H9 (cell line): Measurements from ENCODE around the gene ETNPPL. TPM values are rescaled to one million over a fixed set of nuclear protein-coding genes. Genes with fewer than 3 reads are reported as not detected.

Source experiments
- DNase-seq: peaks from one replicate; pipeline ENCODE4 v3.0.0-alpha.2; 2017
- H2AFZ ChIP-seq: one replicate; pipeline ENCODE4 v1.6.1; 2013; ENCODE audit warnings: mild to moderate bottlenecking, low read length, control low read depth, moderate library complexity
- H2AK5ac ChIP-seq: 2 replicates; pipeline ENCODE4 v1.6.1; 2013; ENCODE audit warnings: low read length, control low read depth, mixed read lengths; ENCODE audit not compliant: insufficient read length
- H2BK120ac ChIP-seq: one replicate; pipeline ENCODE4 v1.6.1; 2013; ENCODE audit warnings: low read depth, mild to moderate bottlenecking, low read length, control low read depth, inconsistent platforms; ENCODE audit not compliant: poor library complexity, severe bottlenecking
- H2BK12ac ChIP-seq: 2 replicates; pipeline ENCODE4 v1.6.1; 2013; ENCODE audit warnings: low read length, control low read depth, mixed read lengths, low read depth; ENCODE audit not compliant: insufficient read length
- H2BK15ac ChIP-seq: 2 replicates; pipeline ENCODE4 v1.6.1; 2013; ENCODE audit warnings: low read depth, low read length, control low read depth
- H2BK20ac ChIP-seq: one replicate; pipeline ENCODE4 v1.6.1; 2013; ENCODE audit warnings: low read depth, mild to moderate bottlenecking, low read length, control low read depth, inconsistent platforms; ENCODE audit not compliant: poor library complexity, severe bottlenecking
- H2BK5ac ChIP-seq: 2 replicates; pipeline ENCODE4 v1.6.1; 2013; ENCODE audit warnings: low read length, control low read depth, mixed read lengths; ENCODE audit not compliant: insufficient read length
- H3K14ac ChIP-seq: 2 replicates; pipeline ENCODE4 v1.6.1; 2013; ENCODE audit warnings: low read length, control low read depth; ENCODE audit not compliant: insufficient read depth
- H3K18ac ChIP-seq: 2 replicates; pipeline ENCODE4 v1.6.1; 2013; ENCODE audit warnings: low read depth, mild to moderate bottlenecking, mixed read lengths, low read length, control low read depth; ENCODE audit not compliant: insufficient read length
- H3K23ac ChIP-seq: 2 replicates; pipeline ENCODE4 v1.6.1; 2013; ENCODE audit warnings: low read length, control low read depth, mixed read lengths, low read depth; ENCODE audit not compliant: insufficient read length
- H3K23me2 ChIP-seq: 2 replicates; pipeline ENCODE4 v1.6.1; 2013; ENCODE audit warnings: low read depth, mild to moderate bottlenecking, mixed read lengths, low read length, control low read depth; ENCODE audit not compliant: insufficient read length, poor library complexity, severe bottlenecking
- H3K27ac ChIP-seq: 2 replicates; pipeline ENCODE4 v1.5.1; 2013; ENCODE audit warnings: low read length, control low read depth, mixed read lengths, low read depth; ENCODE audit not compliant: insufficient read length
- H3K27me3 ChIP-seq: 2 replicates; pipeline ENCODE4 v1.6.1; 2013; ENCODE audit warnings: low read length, control low read depth, inconsistent platforms; ENCODE audit not compliant: insufficient read depth
- H3K4ac ChIP-seq: 2 replicates; pipeline ENCODE4 v1.6.1; 2013; ENCODE audit warnings: low read depth, mild to moderate bottlenecking, control low read depth, inconsistent platforms, low read length, moderate library complexity
- H3K4me1 ChIP-seq: 2 replicates; pipeline ENCODE4 v1.6.1; 2013; ENCODE audit warnings: low read length, control low read depth, inconsistent platforms; ENCODE audit not compliant: insufficient read depth
- H3K4me2 ChIP-seq: 2 replicates; pipeline ENCODE4 v1.6.1; 2013; ENCODE audit warnings: low read length, control low read depth, mixed read lengths; ENCODE audit not compliant: insufficient read length, insufficient read depth
- H3K56ac ChIP-seq: 2 replicates; pipeline ENCODE4 v1.6.1; 2013; ENCODE audit warnings: low read depth, mild to moderate bottlenecking, mixed read lengths, low read length, control low read depth; ENCODE audit not compliant: insufficient read length
- H3K79me1 ChIP-seq: 2 replicates; pipeline ENCODE4 v1.6.1; 2013; ENCODE audit warnings: low read depth, mild to moderate bottlenecking, moderate library complexity, low read length, control low read depth, inconsistent platforms; ENCODE audit not compliant: insufficient read depth, poor library complexity, severe bottlenecking
- H3K79me2 ChIP-seq: 2 replicates; pipeline ENCODE4 v1.6.1; 2013; ENCODE audit warnings: low read length, control low read depth, inconsistent platforms; ENCODE audit not compliant: insufficient read depth
- H3K9ac ChIP-seq: 2 replicates; pipeline ENCODE4 v1.6.1; 2013; ENCODE audit warnings: low read length, control low read depth, mixed read lengths; ENCODE audit not compliant: insufficient read length; ENCODE audit errors: extremely low read depth
- H3K9me3 ChIP-seq: one replicate; pipeline ENCODE4 v1.6.1; 2013; ENCODE audit warnings: low read depth, low read length, inconsistent platforms; ENCODE audit not compliant: control insufficient read depth
- H3T11ph ChIP-seq: one replicate; pipeline ENCODE4 v1.6.1; 2013; ENCODE audit warnings: mild to moderate bottlenecking, low read length, control low read depth, inconsistent platforms
- H4K20me1 ChIP-seq: one replicate; pipeline ENCODE4 v1.6.1; 2013; ENCODE audit not compliant: control insufficient read depth, insufficient read length, insufficient read depth
- H4K5ac ChIP-seq: 2 replicates; pipeline ENCODE4 v1.6.1; 2013; ENCODE audit warnings: low read depth, mild to moderate bottlenecking, mixed read lengths, low read length, control low read depth; ENCODE audit not compliant: insufficient read length
- H4K8ac ChIP-seq: replicated peaks from 2 replicates; pipeline ENCODE4 v1.6.1; 2013; ENCODE audit warnings: low read length, control low read depth, mixed read lengths, low read depth; ENCODE audit not compliant: insufficient read length
- H4K91ac ChIP-seq: 2 replicates; pipeline ENCODE4 v1.6.1; 2013; ENCODE audit warnings: low read depth, mild to moderate bottlenecking, moderate library complexity, mixed read lengths, low read length, control low read depth; ENCODE audit not compliant: insufficient read length
- H3K27ac Mint-ChIP-seq, 3 experiments: 2 replicates in 2 of 3; 3 replicates in 1 of 3; pipeline ENCODE4 v1.8.0; 2020 to 2021; ENCODE audit warnings: mixed read lengths in 3 of 3, mild to moderate bottlenecking in 1 of 3, moderate library complexity in 1 of 3
- H3K27me3 Mint-ChIP-seq: 2 replicates; pipeline ENCODE4 v1.8.0; 2021; ENCODE audit warnings: low read depth, mild to moderate bottlenecking, moderate library complexity, mixed read lengths
- H3K36me3 Mint-ChIP-seq, 3 experiments: 2 replicates in 2 of 3; 3 replicates in 1 of 3; pipeline ENCODE4 v1.8.0; 2020 to 2021; ENCODE audit warnings: low read depth in 3 of 3, mixed read lengths in 3 of 3; ENCODE audit not compliant: insufficient read depth in 1 of 3
- H3K4me1 Mint-ChIP-seq, 2 experiments: 2 replicates each; pipeline ENCODE4 v1.8.0; 2020; ENCODE audit warnings: mixed read lengths in 2 of 2
- H3K4me3 Mint-ChIP-seq, 2 experiments: 2 replicates in 1 of 2; 3 replicates in 1 of 2; pipeline ENCODE4 v1.8.0; 2020 to 2021; ENCODE audit warnings: mild to moderate bottlenecking in 2 of 2, mixed read lengths in 2 of 2, moderate library complexity in 1 of 2
- H3K9me3 Mint-ChIP-seq, 2 experiments: 2 replicates in 1 of 2; 3 replicates in 1 of 2; pipeline ENCODE4 v1.8.0; 2020; ENCODE audit warnings: mild to moderate bottlenecking in 2 of 2, mixed read lengths in 2 of 2, moderate library complexity in 1 of 2
- WGBS: extraction: QIAGEN DNeasy Blood & Tissue Kit; methylation state at CpG from one replicate; pipeline ENCODE4 v1.1.7; 2013; ENCODE audit warnings: missing lambda C conversion rate, low lambda C conversion rate, mixed read lengths; ENCODE audit not compliant: insufficient read length; ENCODE audit errors: extremely low coverage; 5-methylcytosine and 5-hydroxymethylcytosine counted together
- total RNA-seq: library from RNA; stranded (reverse); gene quantifications from 2 replicates; pipeline ENCODE4 v1.2.1, GENCODE V29; 2021
- TF ChIP-seq, protein P1 (sequence below): fragments of 200-600 bp; sonication (generic); conservative IDR thresholded peaks from 3 replicates; pipeline ENCODE4 v1.8.0; 2021; ENCODE audit warnings: antibody characterized with exemption, mild to moderate bottlenecking

Gene ETNPPL
- total RNA-seq, 1 experiment from 2014 or later = 1.3 TPM

DNA sequence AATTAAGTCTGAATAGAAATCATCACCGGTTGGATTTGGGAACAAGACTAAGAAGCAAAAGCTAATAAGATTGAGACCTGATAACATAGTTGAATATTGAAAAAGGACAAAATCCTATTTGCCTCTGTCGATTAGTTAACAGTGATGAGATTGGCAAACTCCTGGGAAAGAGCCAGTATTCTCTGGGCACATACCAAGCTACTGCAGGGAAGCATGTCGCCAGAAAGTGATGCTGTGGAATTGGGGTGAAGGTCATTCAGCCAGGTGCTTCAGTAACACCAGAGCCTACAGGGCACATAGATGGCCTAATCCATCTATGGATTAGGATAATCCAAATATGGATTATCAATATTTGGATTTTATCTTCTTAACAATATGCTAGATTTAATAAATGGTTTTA lies 68.4 kb downstream of the ETNPPL start:
- no peaks in the 10 kb centered on the region for H3K4me1 Mint-ChIP-seq
- Histone ChIP-seq H3K14ac (no peak overlapping the region), H2BK20ac (no peak overlapping the region), H3K27me3 (no peaks in the 10 kb centered on the region), H3K56ac (no peak overlapping the region), H4K8ac (no peak overlapping the region), H2BK120ac (no peak overlapping the region), H2BK5ac (no peak overlapping the region), H4K20me1 (no peaks in the 10 kb centered on the region), H3K79me1 (no peaks in the 10 kb centered on the region), H3K9me3 (no peaks in the 10 kb centered on the region), H3K79me2 (no peaks in the 10 kb centered on the region), H4K5ac (no peak overlapping the region), H3K4me1 (peaks cover 7% of the 10 kb centered on the region; the same call in 1 of the 2 replicates), H3K18ac (no peak overlapping the region), H3T11ph (no peak overlapping the region), H4K91ac (no peak overlapping the region), H3K4me2 (no peak overlapping the region), H2BK15ac (no peak overlapping the region), H2AFZ (no peak overlapping the region), H3K27ac (no peak overlapping the region), H2BK12ac (no peak overlapping the region), H3K23ac (no peak overlapping the region), H3K4ac (no peak overlapping the region), H2AK5ac (no peak overlapping the region), H3K23me2 (no peaks in the 10 kb centered on the region), H3K9ac (no peak overlapping the region)
- no peaks in the 10 kb centered on the region for H3K36me3 Mint-ChIP-seq
- TF ChIP-seq, protein P1, sequence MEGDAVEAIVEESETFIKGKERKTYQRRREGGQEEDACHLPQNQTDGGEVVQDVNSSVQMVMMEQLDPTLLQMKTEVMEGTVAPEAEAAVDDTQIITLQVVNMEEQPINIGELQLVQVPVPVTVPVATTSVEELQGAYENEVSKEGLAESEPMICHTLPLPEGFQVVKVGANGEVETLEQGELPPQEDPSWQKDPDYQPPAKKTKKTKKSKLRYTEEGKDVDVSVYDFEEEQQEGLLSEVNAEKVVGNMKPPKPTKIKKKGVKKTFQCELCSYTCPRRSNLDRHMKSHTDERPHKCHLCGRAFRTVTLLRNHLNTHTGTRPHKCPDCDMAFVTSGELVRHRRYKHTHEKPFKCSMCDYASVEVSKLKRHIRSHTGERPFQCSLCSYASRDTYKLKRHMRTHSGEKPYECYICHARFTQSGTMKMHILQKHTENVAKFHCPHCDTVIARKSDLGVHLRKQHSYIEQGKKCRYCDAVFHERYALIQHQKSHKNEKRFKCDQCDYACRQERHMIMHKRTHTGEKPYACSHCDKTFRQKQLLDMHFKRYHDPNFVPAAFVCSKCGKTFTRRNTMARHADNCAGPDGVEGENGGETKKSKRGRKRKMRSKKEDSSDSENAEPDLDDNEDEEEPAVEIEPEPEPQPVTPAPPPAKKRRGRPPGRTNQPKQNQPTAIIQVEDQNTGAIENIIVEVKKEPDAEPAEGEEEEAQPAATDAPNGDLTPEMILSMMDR = no peak
- DNase-seq = no peak
- no peaks in the 10 kb centered on the region for H3K27me3 Mint-ChIP-seq
- H3K4me3 Mint-ChIP-seq = no peak overlapping the region
- no CpG with 5 or more reads among the region's 3 CpGs for WGBS
- no peak overlapping the region for H3K27ac Mint-ChIP-seq
- H3K9me3 Mint-ChIP-seq = no peaks in the 10 kb centered on the region
